Peyer's patch (tissue), 4 donors: ENCODE data around the gene CARD10. TPM values are rescaled to one million over a fixed set of nuclear protein-coding genes. Genes with fewer than 3 reads are reported as not detected.

ENCODE experiments used
- DNase-seq, 3 donors: peaks; one replicate each; pipeline ENCODE4 v3.0.0-alpha.2; 2017 to 2019
- H3K27ac ChIP-seq, 4 donors: fragments of 200-600 bp; sonication (generic); one replicate each; pipeline ENCODE4 v1.5.1; 2016 to 2019
- H3K27me3 ChIP-seq, 2 donors: fragments of 200-600 bp; sonication (generic); one replicate each; pipeline ENCODE4 v1.5.1; 2019
- H3K36me3 ChIP-seq, 3 donors: fragments of 200-600 bp; sonication (generic); one replicate each; pipeline ENCODE4 v1.5.1; 2016 to 2019
- H3K4me1 ChIP-seq, 4 donors: fragments of 200-600 bp; sonication (generic); one replicate each; pipeline ENCODE4 v1.5.1; 2016 to 2019
- H3K4me3 ChIP-seq, 4 donors: fragments of 200-600 bp; sonication (generic); 1 replicate in 3 of 4; 2 replicates in 1 of 4; pipeline ENCODE4 v1.5.1; 2016 to 2019; ENCODE audit warnings: mild to moderate bottlenecking in 1 of 4
- H3K9me3 ChIP-seq, 4 donors: fragments of 200-600 bp; sonication (generic); one replicate each; pipeline ENCODE4 v1.5.1; 2016 to 2019; ENCODE audit warnings: mild to moderate bottlenecking in 1 of 4
- POLR2A ChIP-seq, 2 donors: fragments of 450-650 bp; IDR thresholded peaks; one replicate each; pipeline ENCODE4 v1.5.1; 2017; ENCODE audit warnings: antibody characterized with exemption in 2 of 2, mild to moderate bottlenecking in 2 of 2, moderate library complexity in 2 of 2
- total RNA-seq, 4 donors: library from RNA; depleted of rRNA; stranded (reverse); fragments of >200 nt; gene quantifications; one replicate each; pipeline ENCODE4 v1.1.0, GENCODE V29; 2016
- TF ChIP-seq, protein P1 (sequence below), 6 experiments: fragments of 450-650 bp in 4 of 6; fragments of 200-600 bp in 2 of 6; sonication (generic) in 1 of 6; IDR thresholded peaks; one replicate each; pipeline ENCODE4 v1.5.1; 2017 to 2019; ENCODE audit warnings: antibody characterized with exemption in 6 of 6, mild to moderate bottlenecking in 3 of 6, moderate library complexity in 1 of 6

The CARD10 gene
- total RNA-seq, 4 donors from 2014 or later, result 74.3 to 142 (median 123) TPM

DNA sequence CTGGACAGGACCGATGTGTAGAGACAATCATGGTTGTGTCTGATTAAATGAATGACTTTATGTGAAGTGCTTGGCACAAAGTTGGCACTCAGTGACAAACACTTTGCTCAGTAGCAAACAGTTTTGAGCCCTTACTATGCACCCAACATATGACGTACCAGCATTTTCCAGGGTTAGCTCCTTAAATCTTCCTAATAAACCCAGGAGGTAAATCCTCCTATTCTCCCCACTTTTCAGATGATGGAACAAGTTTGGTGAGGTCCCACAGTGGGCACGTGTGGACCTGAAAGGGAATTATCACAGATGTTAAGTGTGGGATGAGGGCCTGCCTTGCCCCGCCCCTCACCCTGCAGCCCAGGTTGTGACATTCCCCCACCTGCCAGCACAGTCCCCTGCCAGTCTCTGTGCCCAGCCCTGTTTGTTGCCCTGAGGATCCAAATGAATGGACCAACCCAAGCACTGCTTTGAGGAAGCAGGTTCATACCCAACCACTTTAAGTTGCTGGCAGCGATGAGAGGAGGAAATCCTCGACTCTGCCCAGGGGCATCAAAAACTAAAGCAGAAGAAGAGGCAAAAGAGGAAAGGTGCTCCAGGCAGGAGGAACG is 6.6 kb upstream of the CARD10 start:
- TF ChIP-seq, protein P1, sequence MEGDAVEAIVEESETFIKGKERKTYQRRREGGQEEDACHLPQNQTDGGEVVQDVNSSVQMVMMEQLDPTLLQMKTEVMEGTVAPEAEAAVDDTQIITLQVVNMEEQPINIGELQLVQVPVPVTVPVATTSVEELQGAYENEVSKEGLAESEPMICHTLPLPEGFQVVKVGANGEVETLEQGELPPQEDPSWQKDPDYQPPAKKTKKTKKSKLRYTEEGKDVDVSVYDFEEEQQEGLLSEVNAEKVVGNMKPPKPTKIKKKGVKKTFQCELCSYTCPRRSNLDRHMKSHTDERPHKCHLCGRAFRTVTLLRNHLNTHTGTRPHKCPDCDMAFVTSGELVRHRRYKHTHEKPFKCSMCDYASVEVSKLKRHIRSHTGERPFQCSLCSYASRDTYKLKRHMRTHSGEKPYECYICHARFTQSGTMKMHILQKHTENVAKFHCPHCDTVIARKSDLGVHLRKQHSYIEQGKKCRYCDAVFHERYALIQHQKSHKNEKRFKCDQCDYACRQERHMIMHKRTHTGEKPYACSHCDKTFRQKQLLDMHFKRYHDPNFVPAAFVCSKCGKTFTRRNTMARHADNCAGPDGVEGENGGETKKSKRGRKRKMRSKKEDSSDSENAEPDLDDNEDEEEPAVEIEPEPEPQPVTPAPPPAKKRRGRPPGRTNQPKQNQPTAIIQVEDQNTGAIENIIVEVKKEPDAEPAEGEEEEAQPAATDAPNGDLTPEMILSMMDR (IDR thresholded peaks at IDR 0.05), result no peak
- TF ChIP-seq POLR2A (IDR thresholded peaks at IDR 0.05), result no peak
- Histone ChIP-seq H3K36me3 (no peaks in the 10 kb centered on the region), H3K4me1 (peaks cover 0 to 31% (median 6%) of the 10 kb centered on the region in 4 donors), H3K27me3 (no peaks in the 10 kb centered on the region), H3K4me3 (no peak overlapping the region), H3K9me3 (no peaks in the 10 kb centered on the region), H3K27ac (no peak overlapping the region)
- DNase-seq, result peak in 1 of 3 donors; percentile 44

DNA sequence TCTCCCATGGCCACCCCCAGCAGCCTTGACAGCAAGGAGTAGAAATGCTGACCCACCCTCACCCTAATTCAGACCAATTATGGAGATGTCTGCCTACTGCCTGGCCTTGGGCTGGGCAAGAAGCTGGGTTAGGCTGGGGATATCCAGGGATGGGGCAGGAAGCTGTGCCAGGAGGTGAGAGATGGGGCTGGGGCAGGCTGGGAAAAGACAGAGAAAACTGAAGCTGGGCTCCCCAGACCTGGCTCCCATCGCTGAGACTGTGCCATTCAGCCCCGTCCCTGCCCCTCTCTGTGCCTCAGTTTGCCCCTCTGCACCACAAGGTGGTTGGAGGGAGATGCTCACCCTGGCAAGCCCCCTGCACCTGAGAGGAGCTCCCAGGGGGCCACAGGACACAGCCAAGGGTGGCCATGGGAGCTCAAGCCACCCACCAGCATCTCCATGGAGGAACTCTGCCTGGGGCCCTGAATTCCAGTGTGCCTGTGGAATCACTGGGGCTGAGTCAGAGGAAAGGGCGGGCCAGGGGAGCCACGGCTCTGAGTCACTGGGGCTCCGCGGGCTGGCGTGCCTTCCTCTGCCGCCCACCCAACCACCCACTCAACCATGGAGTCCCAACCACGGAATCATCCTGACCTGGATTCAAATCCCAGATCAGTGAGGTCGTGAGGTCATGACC is 6.0 kb upstream of the CARD10 start:
- Histone ChIP-seq H3K4me1 (peaks cover 0 to 35% (median 8%) of the 10 kb centered on the region in 4 donors), H3K27me3 (no peaks in the 10 kb centered on the region), H3K4me3 (no peak overlapping the region), H3K27ac (no peak overlapping the region), H3K9me3 (no peaks in the 10 kb centered on the region), H3K36me3 (no peaks in the 10 kb centered on the region)
- peak in 2 of 3 donors; percentile 50 to 66 for DNase-seq
- TF ChIP-seq, protein P1 (IDR thresholded peaks at IDR 0.05), result no peak
- no peak for TF ChIP-seq POLR2A (IDR thresholded peaks at IDR 0.05)

DNA sequence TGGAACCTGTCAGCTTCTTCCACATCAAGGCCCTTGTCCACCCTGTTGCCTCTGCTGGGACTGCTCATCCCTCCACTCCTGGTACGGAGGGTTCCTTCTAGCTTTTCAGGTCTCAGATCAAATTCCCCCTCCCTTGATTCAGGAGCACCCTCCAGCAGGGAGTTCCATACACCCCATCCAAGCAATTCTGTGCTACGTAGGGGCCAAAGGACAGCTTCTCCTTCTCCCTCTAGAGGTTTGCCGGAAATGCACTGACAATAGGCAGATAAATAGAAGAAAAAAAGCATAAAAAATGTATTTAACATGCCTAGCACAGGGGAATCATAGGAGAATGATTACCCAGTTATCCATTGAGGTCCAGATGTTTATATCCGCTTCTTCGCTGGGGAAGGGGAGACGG is 3.3 kb upstream of the CARD10 start:
- no peak overlapping the region for H3K27ac ChIP-seq
- H3K36me3 ChIP-seq, result no peaks in the 10 kb centered on the region
- no peaks in the 10 kb centered on the region for H3K9me3 ChIP-seq
- no peak for TF ChIP-seq POLR2A (IDR thresholded peaks at IDR 0.05)
- TF ChIP-seq, protein P1 (IDR thresholded peaks at IDR 0.05), result peak in 1 of 6 experiments; percentile 2
- H3K27me3 ChIP-seq, result no peaks in the 10 kb centered on the region
- no peak for DNase-seq
- H3K4me1 ChIP-seq, result peaks cover 0 to 34% (median 10%) of the 10 kb centered on the region in 4 donors
- no peak overlapping the region for H3K4me3 ChIP-seq

DNA sequence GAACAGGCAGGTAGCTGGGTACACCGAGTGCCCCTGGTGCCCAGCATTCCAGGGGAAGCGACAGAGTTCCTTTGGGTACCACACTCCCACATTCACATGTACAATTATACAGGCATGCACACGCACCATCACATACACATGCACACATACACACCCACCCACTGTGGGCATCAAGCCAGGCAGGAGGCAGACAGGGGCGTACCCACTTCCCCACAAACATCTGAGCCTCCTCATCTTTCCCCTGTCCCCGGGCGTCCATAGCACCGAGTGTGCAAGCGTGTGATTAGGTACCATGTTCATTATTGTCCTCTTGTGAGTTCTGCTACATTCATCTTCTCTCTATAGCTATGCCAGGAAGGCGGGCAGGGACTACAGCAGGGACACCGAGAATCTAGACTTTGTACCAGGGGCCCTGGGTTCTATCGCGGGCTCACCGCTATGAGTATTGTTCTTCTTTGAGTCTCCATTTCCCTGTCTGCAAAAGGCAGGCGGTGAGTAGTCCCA is 2.1 kb upstream of the CARD10 start:
- TF ChIP-seq, protein P1 (IDR thresholded peaks at IDR 0.05), result no peak
- peak in 1 of 2 donors; percentile 25 for TF ChIP-seq POLR2A (IDR thresholded peaks at IDR 0.05)
- H3K27ac ChIP-seq, result peak overlapping the region in 3 of 4 donors; percentile 12 to 85 (median 65)
- H3K27me3 ChIP-seq, result no peaks in the 10 kb centered on the region
- H3K9me3 ChIP-seq, result no peaks in the 10 kb centered on the region
- peak in 2 of 3 donors; percentile 77 to 81 for DNase-seq
- peaks cover 0 to under 1% (median 0%) of the 10 kb centered on the region in 3 donors for H3K36me3 ChIP-seq
- H3K4me1 ChIP-seq, result peaks cover 0 to 34% (median 10%) of the 10 kb centered on the region in 4 donors
- H3K4me3 ChIP-seq, result no peak overlapping the region

DNA sequence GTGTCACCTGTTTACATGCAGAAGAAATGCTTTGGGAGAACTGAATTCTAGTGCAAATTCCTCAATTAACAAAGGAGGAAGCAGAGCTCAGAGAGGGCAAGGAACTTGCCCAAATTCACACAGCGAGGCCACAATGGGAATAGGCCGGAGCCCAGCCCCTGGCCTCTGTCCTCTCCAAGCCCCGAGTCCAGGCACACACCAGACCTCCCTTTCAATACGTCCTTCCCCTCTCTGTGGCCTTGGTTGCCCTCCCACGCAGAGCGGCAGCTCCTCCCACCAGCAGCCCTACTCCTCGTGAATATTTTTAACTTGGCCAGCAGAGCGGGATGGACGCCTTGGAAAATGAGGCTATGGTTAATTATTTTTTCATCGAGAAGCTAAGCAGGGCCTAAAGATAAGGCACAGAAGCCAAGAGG is 1.6 kb upstream of the CARD10 start:
- TF ChIP-seq, protein P1 (IDR thresholded peaks at IDR 0.05), result no peak
- TF ChIP-seq POLR2A (IDR thresholded peaks at IDR 0.05), result no peak
- no peak overlapping the region for H3K4me3 ChIP-seq
- H3K4me1 ChIP-seq, result peaks cover 0 to 34% (median 10%) of the 10 kb centered on the region in 4 donors
- H3K36me3 ChIP-seq, result peaks cover 0 to 5% (median 0%) of the 10 kb centered on the region in 3 donors
- H3K27ac ChIP-seq, result peak overlapping the region in 3 of 4 donors; percentile 12 to 85 (median 65)
- H3K9me3 ChIP-seq, result no peaks in the 10 kb centered on the region
- DNase-seq, result peak in 1 of 3 donors; percentile 49
- H3K27me3 ChIP-seq, result no peaks in the 10 kb centered on the region
